NOMO-1 treated with DMSO at 0.1 percent for 48 hours (cell line): ENCODE data around the gene STK10.
"Not testable (repeated sequence)": the region's sequence is repeated elsewhere in the genome, so short reads cannot be mapped to it uniquely, and the experiment has no call there.

Source experiments
- DNase-seq: peaks from one replicate; lab custom pipeline; 2025; ENCODE audit not compliant: unreplicated experiment; lab: John Stamatoyannopoulos, UW

Gene STK10

DNA sequence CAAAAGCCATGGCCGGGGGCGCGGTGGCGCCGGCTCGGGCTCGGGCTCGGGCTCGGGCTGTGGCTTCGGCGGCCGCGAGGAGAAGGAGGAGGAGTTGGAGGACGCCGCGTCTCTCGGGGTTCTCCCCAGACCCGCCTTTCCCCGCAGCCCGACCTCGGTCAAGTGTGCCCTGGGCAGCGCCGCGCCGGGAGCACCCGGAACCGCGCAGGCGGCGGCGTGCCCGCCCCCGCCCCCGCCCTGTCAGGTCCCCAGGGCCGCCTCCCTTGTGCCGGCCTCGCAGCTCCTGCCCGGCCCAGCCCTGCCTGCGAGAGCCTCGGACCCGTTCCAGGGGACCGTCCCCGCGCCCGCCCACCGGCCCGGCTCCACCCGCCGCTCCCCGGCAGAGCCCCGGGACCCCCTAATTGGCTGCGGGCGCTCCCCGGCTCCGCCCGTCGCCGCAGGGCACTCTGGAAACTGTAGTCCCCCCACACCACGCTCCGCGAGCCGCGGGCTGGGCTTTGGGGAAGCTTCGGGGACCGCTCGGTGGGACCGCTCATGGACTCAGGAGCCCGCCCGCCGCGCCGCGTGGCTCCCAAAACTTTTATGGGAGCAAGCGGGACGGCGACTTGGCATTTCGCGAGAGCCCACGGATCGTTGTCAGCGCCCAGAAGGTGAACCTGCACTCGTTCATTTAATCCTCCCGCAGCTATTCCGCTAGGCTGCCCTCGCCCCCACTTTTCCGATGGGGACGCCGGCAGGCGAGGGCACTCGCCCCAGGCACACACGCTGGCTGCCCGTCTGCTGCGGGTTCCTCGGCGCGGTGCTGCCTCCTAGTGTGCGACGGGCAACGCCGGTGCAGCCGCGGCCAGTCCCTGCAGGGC lies at the start of gene STK10:
Gene STK10, minus strand, starts transcription at position 192 of the 860 bp plus-strand sequence. Its CDS starts 182 bp downstream, at position 10.
- DNase-seq, result peak; percentile 93

DNA sequence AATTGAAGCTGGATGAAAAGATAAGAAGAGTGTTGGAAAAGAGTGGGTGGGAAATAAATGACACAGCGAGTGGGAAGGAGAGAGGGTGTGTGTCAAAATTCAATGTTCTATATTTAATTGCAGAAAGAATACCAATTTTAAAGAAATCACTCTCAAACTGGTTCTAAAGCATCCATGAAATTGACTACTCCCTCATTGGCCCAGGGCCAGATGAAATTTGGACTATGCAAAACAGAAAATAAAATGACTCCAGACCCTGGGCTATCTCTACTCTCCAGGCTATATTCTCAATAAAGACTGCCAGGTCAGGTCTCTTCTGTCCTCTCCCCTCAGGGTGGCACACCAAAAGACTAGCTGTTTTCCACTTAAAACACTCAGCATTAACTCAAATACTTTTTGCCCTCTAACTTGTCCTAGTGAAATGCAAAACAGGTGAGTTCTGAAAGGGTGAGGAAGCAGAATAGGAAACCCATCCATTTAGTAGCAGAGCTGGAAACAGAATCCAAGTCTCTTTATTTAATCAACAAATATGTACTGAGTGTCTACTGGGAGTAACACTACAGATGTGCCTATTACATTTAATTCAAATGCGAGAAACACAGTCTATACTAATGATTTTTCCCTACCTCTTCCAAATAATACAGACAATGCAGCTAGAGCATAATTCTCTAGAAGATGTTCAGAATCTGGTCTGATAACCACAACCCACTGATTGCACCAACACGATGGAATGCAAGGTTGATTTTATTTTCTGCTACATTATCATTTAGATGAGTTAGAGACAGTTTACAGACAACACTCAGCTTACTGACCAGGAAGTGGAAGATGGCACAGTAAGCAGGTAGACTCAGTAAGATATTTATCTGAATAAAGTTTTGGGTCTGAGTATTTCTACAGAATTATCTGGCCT lies 48.1 kb upstream of the STK10 start:
- no peak for DNase-seq

- DNase-seq, result peak; percentile 56
Observed at GRCh38 chr5:172235132-172235780, 47.2 kb upstream of the STK10 start.

GRCh38 chr5:172234031-172234430 lies 46.0 kb upstream of the STK10 start:
- DNase-seq, result no peak

DNA sequence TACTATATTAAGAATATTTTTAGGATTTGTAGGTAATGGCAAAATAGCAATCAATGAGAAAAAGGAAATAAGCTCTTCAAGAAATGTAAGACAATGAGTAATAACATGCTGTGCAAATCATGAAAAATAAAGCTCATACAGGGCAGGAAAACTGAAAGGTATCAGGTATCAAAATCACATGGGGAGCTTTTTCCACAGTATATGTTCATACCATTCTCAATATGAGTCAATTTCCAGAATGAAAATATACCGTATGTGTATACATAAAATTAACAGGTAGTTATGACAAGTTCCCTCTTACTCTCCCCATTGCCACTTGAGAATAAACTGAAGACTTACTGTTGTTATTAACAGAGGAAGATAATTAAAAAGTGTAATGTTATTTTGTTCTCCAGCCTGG lies 41.9 kb upstream of the STK10 start:
- DNase-seq, result no peak

- no peak for DNase-seq
Observed at GRCh38 chr5:172224996-172225395, 37.0 kb upstream of the STK10 start.

- DNase-seq, result no peak
Observed at GRCh38 chr5:172223901-172224873, 36.2 kb upstream of the STK10 start.

DNA sequence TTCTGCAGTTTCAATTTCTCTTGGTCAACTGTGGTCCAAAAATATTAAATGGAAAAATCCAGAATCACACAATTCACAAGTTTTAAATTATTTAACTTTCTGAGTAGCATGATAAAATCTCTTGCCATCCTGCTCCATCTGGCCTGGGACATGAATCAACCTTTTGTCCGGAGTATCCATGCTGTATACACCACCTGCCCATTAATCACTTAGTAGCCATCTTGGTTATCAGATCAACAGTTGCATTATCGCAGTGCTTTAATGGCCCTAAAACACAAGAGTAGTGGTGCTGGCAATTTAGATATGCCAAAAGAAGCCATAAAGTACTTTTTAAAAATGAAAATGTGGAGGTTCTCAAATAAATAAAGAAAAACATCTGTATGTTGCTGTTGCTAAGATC lies 31.3 kb upstream of the STK10 start:
- DNase-seq, result no peak

DNA sequence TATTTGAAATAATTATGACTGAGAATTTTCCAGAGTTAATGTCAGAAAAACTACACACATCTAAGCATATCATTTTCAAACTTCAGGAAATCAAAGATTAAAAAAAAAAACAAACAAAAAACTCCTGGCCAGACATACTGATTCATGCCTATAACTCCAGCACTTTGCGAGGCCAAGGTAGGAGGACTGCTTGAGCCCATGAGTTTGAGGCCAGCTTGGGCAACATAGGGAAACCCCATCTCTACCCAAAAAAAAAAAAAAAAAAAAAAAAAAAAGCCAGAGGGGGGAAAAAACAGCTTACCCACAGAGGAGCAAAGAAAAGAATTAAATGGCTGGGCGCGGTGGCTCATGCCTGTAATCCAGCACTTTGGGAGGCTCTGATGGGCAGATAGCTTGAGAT lies 28.3 kb upstream of the STK10 start:
- no peak for DNase-seq

- no peak for DNase-seq
Observed at GRCh38 chr5:172213126-172213525, 25.1 kb upstream of the STK10 start.

- no peak for DNase-seq
Observed at GRCh38 chr5:172211676-172212075, 23.7 kb upstream of the STK10 start.

GRCh38 chr5:172209714-172210113 lies 21.7 kb upstream of the STK10 start:
- no peak for DNase-seq

- DNase-seq, result peak; percentile 68
Observed at GRCh38 chr5:172207511-172207910, 19.5 kb upstream of the STK10 start.

GRCh38 chr5:172205984-172206383 lies 18.0 kb upstream of the STK10 start:
- DNase-seq, result not testable (repeated sequence)

DNA sequence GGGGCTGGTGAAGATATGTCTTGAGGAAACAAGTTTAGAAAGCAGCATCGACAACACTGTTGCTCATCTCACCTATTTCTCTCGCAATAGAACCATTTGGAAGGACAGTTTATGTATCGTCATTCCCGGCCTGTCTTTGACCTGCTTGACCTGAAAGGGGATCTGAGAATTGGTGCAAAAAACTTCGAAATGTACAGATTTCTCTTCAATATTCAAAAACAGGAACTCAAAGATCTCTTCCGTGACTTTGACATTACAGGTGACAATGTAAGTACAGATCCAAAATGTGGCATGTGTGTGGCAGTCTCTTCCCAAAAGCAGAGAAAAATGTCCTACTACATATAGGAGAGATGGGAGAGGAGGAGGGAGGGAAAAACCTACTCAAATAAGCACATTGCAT lies 12.5 kb upstream of the STK10 start:
- peak; percentile 33 for DNase-seq

- DNase-seq, result no peak
Observed at GRCh38 chr5:172199446-172199845, 11.4 kb upstream of the STK10 start.

DNA sequence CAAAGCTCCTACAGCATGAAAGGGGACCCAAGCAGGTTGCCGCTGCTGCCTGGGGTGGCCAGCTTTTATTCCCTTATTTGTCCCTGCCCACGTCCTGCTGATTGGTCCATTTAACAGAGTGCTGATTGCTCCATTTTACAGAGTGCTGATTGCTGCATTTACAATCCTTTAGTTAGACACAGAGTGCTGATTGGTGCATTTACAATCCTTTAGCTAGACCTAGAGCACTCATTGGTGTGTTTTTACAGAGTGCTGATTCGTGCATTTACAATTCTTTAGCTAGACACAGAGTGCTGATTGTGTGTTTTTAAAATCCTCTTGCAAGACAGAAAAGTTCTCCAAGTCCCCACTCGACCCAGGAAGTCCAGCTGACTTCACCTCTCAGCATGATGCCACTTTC lies 9.8 kb upstream of the STK10 start:
- not testable (repeated sequence) for DNase-seq

GRCh38 chr5:172194985-172195774 lies 7.2 kb upstream of the STK10 start:
- no peak for DNase-seq

- no peak for DNase-seq
Observed at GRCh38 chr5:172193872-172194271, 5.8 kb upstream of the STK10 start, which contains the start of gene EFCAB9. Gene EFCAB9 (plus strand): TSS chr5:172194172. CDS start chr5:172194173, 1 bp downstream.
